ENCODE data around the gene HIVEP3. TPM values are rescaled to one million over a fixed set of nuclear protein-coding genes. Genes with fewer than 3 reads are reported as not detected.

HIVEP3 gene
- total RNA-seq, 1 experiment from 2014 or later: 1.4 TPM

GRCh38 chr1:41777695-41778094 lies 141.0 kb downstream of the HIVEP3 start:
- H2BK12ac ChIP-seq (ENCODE audit: insufficient read length, low read depth, low read length): no peak overlapping the region
- no peak overlapping the region for H4K5ac ChIP-seq (ENCODE audit: insufficient read length, low read depth, low read length)
- no peak overlapping the region for H3K4ac ChIP-seq (ENCODE audit: low read depth, low read length)
- H2BK15ac ChIP-seq (ENCODE audit: low read depth, low read length): no peak overlapping the region
- H3K23me2 ChIP-seq (ENCODE audit: insufficient read length, low read depth, low read length, poor library complexity, severe bottlenecking): no peaks in the 10 kb centered on the region
- no peak overlapping the region for H3K27ac ChIP-seq (ENCODE audit: insufficient read length, low read depth, low read length)
- no peaks in the 10 kb centered on the region for H3K27me3 ChIP-seq (ENCODE audit: insufficient read depth, low read length)
- no peak overlapping the region for H3K9ac ChIP-seq (ENCODE audit: extremely low read depth, insufficient read length, low read length)
- H3T11ph ChIP-seq (ENCODE audit: low read length): no peak overlapping the region
- H3K56ac ChIP-seq (ENCODE audit: insufficient read length, low read depth, low read length): no peak overlapping the region
- no peaks in the 10 kb centered on the region for H3K4me1 ChIP-seq (ENCODE audit: insufficient read depth, low read length)
- Mint-ChIP-seq H3K36me3 (ENCODE audit: insufficient read depth in 1 of 3, low read depth in 3 of 3) (no peaks in the 10 kb centered on the region), H3K4me3 (no peak overlapping the region), H3K27me3 (ENCODE audit: low read depth) (no peaks in the 10 kb centered on the region; the same call in 1 of the 2 replicates), H3K27ac (no peak overlapping the region), H3K4me1 (peaks cover 11 to 15% of the 10 kb centered on the region in 2 experiments), H3K9me3 (no peaks in the 10 kb centered on the region)
- WGBS (ENCODE audit: extremely low coverage, insufficient read length, low lambda C conversion rate): no CpG with 5 or more reads among the region's 10 CpGs
- no peak for DNase-seq
- H4K8ac ChIP-seq (replicated peaks; ENCODE audit: insufficient read length, low read depth, low read length): no peak overlapping the region
- no peak overlapping the region for H3K18ac ChIP-seq (ENCODE audit: insufficient read length, low read depth, low read length)
- H3K4me2 ChIP-seq (ENCODE audit: insufficient read depth, insufficient read length, low read length): no peak overlapping the region
- no peak overlapping the region for H2AFZ ChIP-seq (ENCODE audit: low read length)
- no peak overlapping the region for H2AK5ac ChIP-seq (ENCODE audit: insufficient read length, low read length)
- H2BK20ac ChIP-seq (ENCODE audit: low read depth, low read length, poor library complexity, severe bottlenecking): no peak overlapping the region
- H2BK120ac ChIP-seq (ENCODE audit: low read depth, low read length, poor library complexity, severe bottlenecking): no peak overlapping the region
- no peak overlapping the region for H2BK5ac ChIP-seq (ENCODE audit: insufficient read length, low read length)
- no peaks in the 10 kb centered on the region for H3K79me2 ChIP-seq (ENCODE audit: insufficient read depth, low read length)
- H3K23ac ChIP-seq (ENCODE audit: insufficient read length, low read depth, low read length): no peak overlapping the region
- no peaks in the 10 kb centered on the region for H3K79me1 ChIP-seq (ENCODE audit: insufficient read depth, low read depth, low read length, poor library complexity, severe bottlenecking)
- no peak for TF ChIP-seq CTCF (conservative IDR thresholded peaks at IDR 0.05)
- H4K91ac ChIP-seq (ENCODE audit: insufficient read length, low read depth, low read length): no peak overlapping the region
- no peaks in the 10 kb centered on the region for H4K20me1 ChIP-seq (ENCODE audit: control insufficient read depth, insufficient read depth, insufficient read length)
- no peaks in the 10 kb centered on the region for H3K9me3 ChIP-seq (ENCODE audit: control insufficient read depth, low read depth, low read length)
- H3K14ac ChIP-seq (ENCODE audit: insufficient read depth, low read length): no peak overlapping the region

All from H9 (cell line).